GM19324 (cell line): Measurements from ENCODE around the gene ITPR3.

ENCODE experiments used
- ATAC-seq: cut with Tn5 transposase; IDR thresholded peaks from one replicate; pipeline ENCODE4 v1.9.1; 2021; ENCODE audit warnings: mild to moderate bottlenecking, moderate library complexity; ENCODE audit not compliant: unreplicated experiment, low FRiP score

Gene ITPR3

DNA sequence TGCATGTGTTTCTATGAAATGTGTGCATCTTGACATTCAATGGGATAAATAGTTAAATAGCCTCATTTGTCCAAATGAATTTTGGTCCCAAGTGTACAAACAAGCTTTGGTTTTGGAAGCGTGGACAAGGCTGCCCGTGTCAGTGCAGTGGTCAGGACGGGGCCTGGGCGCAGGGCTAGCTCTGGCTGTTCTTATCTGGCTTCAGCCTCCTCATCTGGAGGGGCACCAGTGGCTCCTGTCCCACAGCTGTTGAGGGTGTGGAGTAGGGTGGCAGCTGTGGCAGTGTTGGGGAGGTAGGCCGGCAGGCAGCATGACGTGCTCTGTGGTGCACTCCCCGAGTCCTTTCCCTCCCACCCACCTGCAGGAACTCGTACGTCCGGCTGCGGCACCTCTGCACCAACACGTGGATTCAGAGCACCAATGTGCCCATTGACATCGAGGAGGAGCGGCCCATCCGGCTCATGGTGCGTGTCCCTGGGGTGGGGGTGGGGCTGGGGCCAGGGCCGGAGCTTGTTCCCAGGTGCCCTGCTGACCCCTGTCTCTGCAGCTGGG is 43.5 kb downstream of the ITPR3 start:
- ATAC-seq: no peak

DNA sequence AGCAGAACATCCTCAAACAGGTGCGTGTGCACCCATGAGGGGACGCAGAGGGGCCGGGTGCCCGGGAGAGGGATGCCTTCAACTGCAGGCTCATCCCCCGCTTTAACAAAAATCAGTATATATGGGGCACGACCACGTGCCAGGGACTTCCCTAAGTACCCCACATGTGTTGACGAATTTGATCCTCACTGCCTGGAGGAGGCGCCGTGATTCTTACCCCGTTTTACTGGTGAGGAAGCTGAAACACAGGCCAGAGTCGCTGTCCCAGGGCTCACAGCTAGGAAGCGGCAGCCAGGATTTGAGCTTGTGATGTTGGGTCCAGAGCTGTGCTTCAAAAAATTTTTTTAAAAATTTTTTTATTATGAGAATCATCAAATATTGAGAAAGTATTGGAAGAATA is 44.8 kb downstream of the ITPR3 start:
- ATAC-seq: no peak

DNA sequence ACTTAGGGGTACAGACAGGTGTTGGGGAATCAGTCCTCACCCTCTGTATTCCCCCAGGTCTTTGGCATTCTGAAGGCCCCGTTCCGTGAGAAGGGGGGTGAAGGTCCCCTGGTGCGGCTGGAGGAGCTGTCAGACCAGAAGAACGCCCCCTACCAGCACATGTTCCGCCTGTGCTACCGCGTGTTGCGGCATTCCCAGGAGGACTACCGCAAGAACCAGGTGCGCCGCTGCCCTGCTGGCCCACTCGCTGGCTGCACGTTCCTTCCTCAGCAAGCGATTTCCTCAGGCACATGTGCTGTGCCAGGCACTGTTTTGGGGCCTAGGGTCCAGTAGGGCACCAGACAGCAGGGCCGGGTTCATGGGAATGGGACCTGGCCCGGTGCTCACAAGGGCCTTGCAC is 46.0 kb downstream of the ITPR3 start:
- no peak for ATAC-seq

DNA sequence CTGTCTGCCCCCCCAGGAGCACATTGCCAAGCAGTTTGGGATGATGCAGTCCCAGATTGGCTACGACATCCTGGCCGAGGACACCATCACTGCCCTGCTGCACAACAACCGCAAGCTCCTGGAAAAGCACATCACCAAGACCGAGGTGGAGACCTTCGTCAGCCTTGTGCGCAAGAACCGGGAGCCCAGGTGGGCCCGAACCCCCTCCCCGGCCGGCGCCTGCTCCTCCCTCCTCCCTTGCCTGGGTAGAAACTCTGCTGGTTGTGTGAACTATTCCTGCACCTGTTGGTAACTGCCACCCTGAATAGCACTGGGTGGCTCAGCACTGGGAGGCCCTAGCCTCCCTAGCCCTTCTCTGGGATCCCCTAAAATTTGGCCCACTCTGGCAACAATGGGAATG is 46.7 kb downstream of the ITPR3 start:
- ATAC-seq: no peak

DNA sequence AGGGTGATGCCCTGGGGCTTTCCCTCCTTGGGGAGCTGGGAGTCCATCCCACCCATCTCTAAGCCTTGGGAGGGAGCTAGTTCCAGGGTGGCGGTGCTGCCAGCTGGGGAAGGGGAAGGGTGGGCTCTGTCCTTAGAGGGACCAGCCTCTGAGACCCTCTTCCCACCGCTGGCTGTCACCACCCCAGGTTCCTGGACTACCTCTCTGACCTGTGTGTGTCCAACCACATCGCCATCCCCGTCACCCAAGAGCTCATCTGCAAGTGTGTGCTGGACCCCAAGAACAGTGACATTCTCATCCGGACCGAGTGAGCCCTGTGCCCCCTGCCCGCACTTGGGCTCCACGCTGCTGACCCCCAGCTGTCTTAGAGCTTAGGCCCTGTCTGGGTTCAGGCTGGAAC is 47.2 kb downstream of the ITPR3 start:
- no peak for ATAC-seq

DNA sequence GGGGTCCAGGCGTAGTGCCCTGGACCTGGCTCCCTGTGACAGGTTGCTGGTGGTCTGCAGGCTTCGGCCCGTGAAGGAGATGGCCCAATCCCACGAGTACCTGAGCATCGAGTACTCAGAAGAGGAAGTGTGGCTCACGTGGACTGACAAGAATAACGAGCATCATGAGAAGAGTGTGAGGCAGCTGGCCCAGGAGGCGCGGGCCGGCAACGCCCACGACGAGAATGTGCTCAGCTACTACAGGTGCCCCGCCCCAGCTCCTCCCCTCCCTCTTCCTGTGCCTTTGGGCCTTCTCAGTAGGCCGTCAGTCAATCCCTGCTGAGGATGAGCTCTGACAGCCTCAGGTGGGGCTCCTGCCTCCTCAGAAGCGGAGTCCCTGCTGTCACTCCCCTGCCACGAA is 47.8 kb downstream of the ITPR3 start:
- no peak for ATAC-seq

DNA sequence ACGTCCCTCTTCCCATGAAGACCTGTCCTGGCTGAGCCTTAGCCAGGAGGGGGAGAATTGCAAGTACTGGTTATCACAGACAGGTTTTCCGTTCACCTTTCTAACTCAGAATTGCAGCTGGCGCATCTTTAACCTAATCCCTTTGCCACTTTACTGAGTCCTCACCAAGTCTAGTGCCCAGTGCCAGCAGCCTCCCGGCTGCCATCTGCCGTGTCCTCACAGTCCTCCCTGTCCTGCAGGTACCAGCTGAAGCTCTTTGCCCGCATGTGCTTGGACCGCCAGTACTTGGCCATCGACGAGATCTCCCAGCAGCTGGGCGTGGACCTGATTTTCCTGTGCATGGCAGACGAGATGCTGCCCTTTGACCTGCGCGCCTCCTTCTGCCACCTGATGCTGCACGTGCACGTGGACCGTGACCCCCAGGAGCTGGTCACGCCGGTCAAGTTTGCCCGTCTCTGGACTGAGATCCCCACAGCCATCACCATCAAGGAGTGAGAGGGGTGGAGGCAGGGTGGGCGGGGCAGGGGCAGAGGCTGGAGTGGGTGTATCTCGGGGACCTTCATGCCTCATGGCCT is 49.1 kb downstream of the ITPR3 start:
- no peak for ATAC-seq

DNA sequence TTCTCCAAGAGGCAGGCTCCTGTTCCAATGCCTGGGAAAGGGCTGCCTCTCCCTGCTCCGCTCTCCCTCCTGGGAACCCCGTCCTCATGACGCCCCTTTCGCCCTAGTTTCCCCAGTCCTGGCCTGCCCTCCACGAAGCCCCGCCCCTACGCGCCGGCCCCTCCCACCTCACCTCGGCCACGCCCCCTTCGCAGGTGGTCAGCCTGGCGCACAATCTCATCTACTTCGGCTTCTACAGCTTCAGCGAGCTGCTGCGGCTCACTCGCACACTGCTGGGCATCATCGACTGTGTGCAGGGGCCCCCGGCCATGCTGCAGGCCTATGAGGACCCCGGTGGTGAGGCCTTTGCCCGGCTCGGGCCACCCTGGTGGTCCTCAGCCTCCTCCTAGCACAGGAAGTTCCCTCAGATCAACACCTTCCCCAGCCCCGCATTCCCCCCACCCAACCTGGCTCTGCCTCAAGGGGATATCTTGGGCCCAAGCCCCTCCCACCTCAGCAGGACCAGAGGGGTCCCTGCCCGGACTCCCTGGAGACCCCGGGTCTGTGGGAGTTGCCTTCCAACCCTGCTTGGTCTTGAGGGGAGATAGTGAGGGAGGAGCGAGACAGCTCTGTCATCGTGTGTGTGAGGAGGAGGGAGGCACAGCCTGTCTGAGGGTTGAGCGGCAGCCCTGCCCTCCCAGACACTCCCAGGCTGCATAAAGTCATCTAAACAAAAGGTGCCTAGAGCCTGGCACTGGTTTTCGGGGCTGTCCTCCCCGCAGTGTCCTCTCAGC is 50.0 kb downstream of the ITPR3 start:
- no peak for ATAC-seq

DNA sequence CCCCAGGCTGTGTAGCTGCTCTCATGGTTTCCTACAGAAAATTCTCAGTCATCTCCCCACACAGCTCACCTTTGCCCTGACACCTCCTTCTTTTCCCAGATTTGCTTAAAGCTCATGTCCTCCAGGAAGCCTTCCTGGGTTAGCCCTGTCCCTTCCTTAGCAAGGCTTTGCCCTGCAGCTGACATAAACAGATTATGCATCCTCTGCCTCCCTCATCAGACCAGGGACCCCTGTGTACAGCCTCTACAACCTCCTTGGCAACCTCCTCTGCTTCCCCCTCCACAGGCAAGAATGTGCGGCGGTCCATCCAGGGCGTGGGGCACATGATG is 50.6 kb downstream of the ITPR3 start:
- no peak for ATAC-seq

DNA sequence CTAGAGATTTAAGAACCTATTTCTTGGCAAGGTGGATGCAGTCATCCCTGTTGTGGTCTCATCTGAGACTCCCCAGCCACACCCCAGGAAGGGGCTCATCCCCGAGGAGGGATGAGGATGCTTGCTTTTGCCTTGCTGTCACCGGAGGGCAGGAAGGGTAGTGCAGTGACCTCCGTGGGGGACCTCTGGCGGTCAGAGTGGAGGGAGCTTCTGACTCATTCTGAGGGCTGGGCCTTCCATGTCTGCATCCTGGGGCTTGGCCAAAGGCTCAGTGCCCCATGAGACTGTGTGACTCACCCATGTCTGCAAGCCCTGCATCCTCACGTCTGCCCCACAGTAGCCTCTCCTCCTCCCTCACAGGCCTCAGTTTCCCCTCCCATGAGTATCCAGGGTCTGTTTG is 51.7 kb downstream of the ITPR3 start:
- no peak for ATAC-seq

DNA sequence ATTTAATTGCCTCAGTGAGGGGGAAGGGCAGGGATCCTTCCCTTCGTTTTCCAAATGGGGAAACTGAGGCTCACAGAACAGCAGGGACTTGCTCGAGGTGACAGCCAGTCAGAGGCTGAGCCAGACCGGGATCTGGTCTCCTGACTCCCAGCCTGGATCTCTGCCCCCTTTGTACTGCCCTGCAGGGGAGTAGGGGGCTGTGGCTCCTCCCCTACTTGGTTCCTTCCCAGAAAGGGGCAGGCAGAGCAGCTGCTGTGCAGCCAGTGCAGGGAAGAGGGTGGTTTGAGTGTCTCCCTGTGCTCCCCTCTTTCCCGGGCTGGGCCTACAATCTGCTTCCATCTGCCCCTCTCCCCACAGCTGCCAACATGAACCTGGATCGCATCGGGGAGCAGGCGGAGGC is 52.7 kb downstream of the ITPR3 start:
- no peak for ATAC-seq

DNA sequence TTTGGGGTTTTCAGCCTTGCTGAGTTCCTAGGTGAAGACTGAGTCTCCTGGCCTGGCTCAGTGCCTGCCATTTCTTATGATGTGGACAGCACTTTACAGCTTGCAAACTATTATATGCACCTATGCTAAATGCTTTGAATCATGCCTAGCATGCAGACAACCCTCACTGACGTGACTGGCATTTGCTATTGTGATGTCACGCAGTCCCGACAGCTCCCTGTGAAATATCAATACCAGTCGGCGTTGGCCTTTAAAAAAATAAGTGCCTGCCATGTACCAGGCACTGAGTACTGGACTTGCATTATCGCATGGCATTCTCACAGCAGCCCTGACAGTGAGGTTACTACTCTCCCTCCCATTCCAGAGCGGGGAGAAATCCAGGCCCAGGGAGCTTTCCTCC is 54.8 kb downstream of the ITPR3 start:
- no peak for ATAC-seq

DNA sequence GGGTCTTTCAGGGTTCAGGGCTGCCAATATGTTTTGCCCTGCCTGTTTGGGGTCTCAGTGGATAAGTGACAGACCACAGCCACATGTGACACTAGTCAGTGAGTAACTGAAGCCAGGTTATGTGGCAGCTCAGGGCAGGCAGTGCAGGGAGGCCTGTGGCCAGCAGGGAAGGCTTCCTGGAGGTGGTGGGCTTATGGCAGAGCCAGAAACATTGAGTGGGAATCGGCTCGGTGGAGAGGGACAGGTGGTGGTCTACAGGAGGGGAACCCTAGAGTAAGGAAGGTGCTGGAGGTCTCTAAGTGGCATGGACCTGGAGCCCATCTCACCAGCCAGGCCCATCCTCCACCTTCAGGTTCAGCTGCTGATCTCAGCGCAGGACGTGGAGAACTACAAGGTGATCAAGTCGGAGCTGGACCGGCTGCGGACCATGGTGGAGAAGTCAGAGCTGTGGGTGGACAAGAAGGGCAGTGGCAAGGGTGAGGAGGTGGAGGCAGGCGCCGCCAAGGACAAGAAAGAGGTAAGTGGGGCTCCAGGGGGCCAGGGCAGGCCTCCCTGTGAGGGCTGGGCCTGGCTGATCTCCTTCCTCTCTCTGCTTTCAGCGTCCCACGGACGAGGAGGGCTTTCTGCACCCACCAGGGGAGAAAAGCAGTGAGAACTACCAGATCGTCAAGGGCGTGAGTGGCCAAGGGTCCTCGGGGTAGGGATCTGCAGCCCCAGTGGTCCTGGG is 55.5 kb downstream of the ITPR3 start:
- no peak for ATAC-seq

DNA sequence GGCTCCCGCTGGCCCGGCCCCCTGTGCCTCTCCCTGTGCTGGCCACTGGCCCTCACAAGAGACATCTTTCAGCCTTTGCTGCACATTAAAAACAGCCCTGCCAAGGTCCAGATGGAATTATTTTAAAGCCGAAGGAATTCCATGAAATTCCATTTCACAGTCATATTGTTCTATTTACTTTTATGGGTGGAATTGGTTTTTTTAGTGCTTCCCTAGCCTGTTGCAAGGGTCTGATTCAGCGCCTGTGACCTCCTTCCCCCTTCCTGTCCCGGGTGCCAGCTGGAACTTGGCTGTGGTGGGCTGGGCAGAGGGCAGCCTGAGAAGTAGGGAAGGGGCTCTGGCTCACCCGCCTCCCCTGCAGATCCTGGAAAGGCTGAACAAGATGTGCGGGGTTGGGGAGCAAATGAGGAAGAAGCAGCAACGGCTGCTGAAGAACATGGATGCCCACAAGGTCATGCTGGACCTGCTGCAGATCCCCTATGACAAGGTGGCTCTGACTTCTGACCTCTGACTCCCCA is 56.1 kb downstream of the ITPR3 start:
- ATAC-seq: no peak

DNA sequence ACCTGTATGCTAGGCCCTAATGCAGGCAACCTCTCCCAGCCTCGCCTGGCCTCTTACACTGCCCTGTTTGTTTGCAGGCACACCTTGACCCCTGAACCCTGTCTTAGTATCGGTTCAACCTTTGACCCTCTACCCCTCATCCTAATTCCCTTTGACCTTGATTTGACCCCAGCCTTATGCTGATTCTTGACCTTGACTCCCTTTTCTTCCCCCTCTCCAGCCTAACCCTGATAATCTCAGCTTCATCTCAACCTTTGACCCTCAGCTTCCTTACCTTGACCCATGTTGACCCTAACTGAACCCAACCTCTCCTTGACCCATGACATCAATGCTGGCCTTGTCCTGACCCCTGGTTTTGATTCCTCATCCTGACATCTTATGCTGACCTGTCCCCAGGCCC is 56.6 kb downstream of the ITPR3 start:
- ATAC-seq: no peak

DNA sequence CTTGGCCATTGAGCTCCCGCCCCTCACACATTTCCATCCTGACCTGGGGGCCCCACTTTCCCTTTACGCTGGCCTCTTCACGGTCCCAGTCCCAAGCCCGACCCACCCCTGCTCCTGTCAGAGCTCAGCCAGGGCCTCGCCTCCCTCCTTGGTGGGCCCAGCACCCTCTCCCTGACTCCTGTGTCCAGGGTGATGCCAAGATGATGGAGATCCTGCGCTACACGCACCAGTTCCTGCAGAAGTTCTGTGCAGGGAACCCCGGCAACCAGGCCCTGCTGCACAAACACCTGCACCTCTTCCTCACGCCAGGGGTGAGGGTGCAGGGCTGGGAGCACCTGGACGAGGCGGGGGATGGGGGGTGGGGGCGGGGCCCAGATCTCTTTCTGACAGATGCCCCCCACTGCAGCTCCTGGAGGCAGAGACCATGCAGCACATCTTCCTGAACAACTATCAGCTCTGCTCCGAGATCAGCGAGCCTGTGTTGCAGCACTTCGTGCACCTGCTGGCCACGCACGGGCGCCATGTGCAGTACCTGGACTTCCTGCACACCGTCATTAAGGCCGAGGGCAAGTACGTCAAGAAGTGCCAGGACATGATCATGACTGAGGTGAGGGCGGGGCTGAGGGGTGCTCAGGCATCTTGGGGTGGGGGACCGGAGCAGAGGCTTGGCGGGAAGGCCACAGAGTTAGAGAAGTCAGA is 57.3 kb downstream of the ITPR3 start:
- no peak for ATAC-seq

DNA sequence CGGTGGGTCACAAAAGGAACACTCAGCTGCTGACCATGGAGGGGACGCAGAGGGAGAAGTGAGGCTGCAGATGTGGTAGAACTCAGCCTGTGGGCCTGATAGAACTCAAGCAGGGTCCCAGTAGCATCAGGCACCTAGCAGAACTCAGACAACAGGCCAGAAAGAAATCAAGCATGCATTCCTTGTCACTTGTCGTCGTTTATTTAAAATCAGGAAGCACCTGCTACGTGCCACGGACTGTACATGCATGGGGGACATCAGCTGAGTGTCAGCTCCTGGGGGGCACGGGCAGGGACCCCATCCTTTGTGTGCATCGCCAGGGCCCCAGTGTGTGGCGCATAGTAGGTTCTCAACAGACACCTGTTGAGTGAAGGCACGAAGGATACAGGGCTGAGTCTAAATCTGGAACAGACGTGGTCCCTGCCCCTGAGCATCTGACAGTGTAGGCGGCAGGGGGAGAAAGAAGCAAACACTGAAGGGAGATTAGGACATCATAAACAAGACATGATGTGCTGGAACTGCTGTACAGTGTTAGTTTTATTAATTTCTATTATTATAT is 57.9 kb downstream of the ITPR3 start:
- no peak for ATAC-seq

DNA sequence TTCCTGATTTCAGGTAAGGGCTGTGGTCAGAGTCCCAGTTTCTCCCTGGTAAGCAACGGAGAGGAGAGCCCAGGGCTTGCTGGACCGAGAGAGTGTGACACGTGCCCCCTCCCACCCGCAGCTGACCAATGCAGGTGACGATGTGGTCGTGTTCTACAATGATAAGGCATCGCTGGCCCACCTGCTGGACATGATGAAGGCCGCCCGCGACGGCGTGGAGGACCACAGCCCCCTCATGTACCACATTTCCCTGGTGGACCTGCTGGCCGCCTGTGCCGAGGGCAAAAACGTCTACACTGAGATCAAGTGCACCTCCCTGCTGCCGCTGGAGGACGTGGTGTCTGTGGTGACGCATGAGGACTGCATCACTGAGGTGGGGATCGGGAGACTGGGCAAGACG is 58.6 kb downstream of the ITPR3 start:
- ATAC-seq: no peak

DNA sequence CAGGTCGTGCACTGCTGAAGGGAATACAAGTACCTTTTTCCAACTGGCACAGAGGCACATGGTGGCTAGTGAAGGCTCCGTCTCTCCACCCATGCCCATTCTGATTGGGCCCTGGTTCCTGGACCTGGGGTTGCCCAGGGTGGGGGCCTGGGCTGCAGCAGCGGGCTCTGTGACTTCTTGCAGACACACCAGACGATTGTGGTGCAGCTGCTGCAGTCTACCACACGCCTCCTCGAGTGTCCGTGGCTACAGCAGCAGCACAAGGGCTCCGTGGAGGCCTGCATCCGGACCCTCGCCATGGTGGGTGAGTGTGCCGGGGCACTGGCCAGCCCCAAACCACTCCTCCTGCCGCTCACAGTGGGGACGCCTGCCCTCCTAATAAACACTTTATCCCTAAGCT is 61.2 kb downstream of the ITPR3 start:
- no peak for ATAC-seq

DNA sequence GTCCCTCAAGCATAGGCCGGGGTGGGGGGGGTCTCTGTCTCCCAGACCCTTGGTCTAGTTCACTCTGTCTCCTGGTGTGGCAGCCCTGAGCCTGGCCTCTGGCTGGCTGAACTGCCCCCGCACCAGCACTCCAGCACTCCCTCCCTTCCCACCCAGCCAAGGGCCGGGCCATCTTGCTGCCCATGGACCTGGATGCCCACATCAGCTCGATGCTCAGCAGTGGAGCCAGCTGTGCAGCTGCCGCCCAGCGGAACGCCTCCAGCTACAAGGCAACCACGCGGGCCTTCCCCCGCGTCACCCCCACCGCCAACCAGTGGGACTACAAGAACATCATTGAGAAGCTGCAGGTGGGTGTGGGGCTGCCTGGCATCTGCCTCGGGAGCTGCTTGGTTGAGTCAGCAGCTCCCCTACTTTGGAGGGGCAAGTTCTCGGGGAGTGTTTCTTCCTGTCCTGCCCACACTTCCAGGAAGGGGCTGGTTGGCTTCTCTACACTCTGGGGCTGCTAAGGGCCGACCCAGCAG is 62.0 kb downstream of the ITPR3 start:
- no peak for ATAC-seq
